Endothelial cell of umbilical vein (primary cell): ENCODE measurements around the gene NKX1-2. TPM values are rescaled to one million over a fixed set of nuclear protein-coding genes. Genes with fewer than 3 reads are reported as not detected.

Experiments
- BruUV-seq: library from RNA; stranded (reverse); fragments of 400-500 nt; replicated peaks from 2 replicates; lab custom pipeline; 2021; lab: Mats Ljungman, UMichigan
- CTCF ChIA-PET: fragments of 300-600, 350-600 bp; sonication (Branson Sonifier 250); formaldehyde crosslinking; loops from one replicate; lab custom pipeline; 2021; ENCODE audit warnings: antibody characterized with exemption, inconsistent platforms; lab: Charles Lee
- POLR2A ChIA-PET: fragments of 300-600, 350-600 bp; sonication (Branson Sonifier 250); formaldehyde crosslinking; loops from one replicate; lab custom pipeline; 2021; ENCODE audit warnings: antibody characterized with exemption, inconsistent platforms; lab: Charles Lee
- DNase-seq: peaks from one replicate; pipeline ENCODE4 v3.0.0-alpha.2; 2011; ENCODE audit warnings: low read depth, low spot score
- FAIRE-seq: peaks from 2 replicates; lab custom pipeline; 2011; peaks lifted over from hg19 to GRCh38; lab: Jason Lieb, UNC
- H2AFZ ChIP-seq: 2 replicates; pipeline ENCODE4 v1.6.0; 2012; ENCODE audit warnings: low read depth, low read length, control low read depth, inconsistent platforms
- H3K27ac ChIP-seq: 2 replicates; pipeline ENCODE4 v1.5.1; 2011; ENCODE audit warnings: low read depth, mild to moderate bottlenecking, control low read depth, low read length, moderate library complexity; ENCODE audit not compliant: insufficient read depth
- H3K27me3 ChIP-seq, 2 experiments: 2 replicates each; pipeline versions ENCODE4 v1.6.0 to v1.6.1; 2011; ENCODE audit warnings: low read length in 2 of 2, mixed read lengths in 1 of 2; ENCODE audit not compliant: control insufficient read depth in 2 of 2, insufficient read depth in 2 of 2
- H3K36me3 ChIP-seq, 2 experiments: 2 replicates in 1 of 2; 3 replicates in 1 of 2; pipeline ENCODE4 v1.5.1; 2011; ENCODE audit warnings: low read length in 2 of 2, mild to moderate bottlenecking in 1 of 2, moderate library complexity in 1 of 2; ENCODE audit not compliant: control insufficient read depth in 2 of 2, insufficient read depth in 2 of 2; ENCODE audit errors: extremely low read depth in 1 of 2
- H3K4me1 ChIP-seq: 3 replicates; pipeline ENCODE4 v1.5.1; 2011; ENCODE audit warnings: mild to moderate bottlenecking, low read length; ENCODE audit not compliant: control insufficient read depth, insufficient read depth; ENCODE audit errors: extremely low read depth
- H3K4me2 ChIP-seq: 2 replicates; pipeline ENCODE4 v1.6.1; 2011; ENCODE audit warnings: low read length, control low read depth, mixed read lengths; ENCODE audit not compliant: insufficient read depth
- H3K4me3 ChIP-seq, 3 experiments: fragments of 200-600 bp in 1 of 3; sonication (generic), shearing (Covaris generic) in 1 of 3; replicated peaks in 1 of 3; 2 replicates each; pipeline ENCODE4 v1.5.1; 2011 to 2016; ENCODE audit warnings: control low read depth in 3 of 3, low read length in 3 of 3, mild to moderate bottlenecking in 2 of 3, inconsistent platforms in 1 of 3, low read depth in 1 of 3, moderate library complexity in 1 of 3; ENCODE audit not compliant: insufficient read depth in 1 of 3
- H3K79me2 ChIP-seq: 2 replicates; pipeline ENCODE4 v1.6.0; 2012; ENCODE audit warnings: low read length, inconsistent platforms; ENCODE audit not compliant: control insufficient read depth, insufficient read depth
- H3K9ac ChIP-seq: replicated peaks from 2 replicates; pipeline ENCODE3; 2011; ENCODE audit warnings: low read length, control low read depth; ENCODE audit not compliant: insufficient read depth; ENCODE audit errors: extremely low read depth
- H3K9me1 ChIP-seq: replicated peaks from 3 replicates; pipeline ENCODE4 v1.6.0; 2011; ENCODE audit warnings: mild to moderate bottlenecking, low read length; ENCODE audit not compliant: control insufficient read depth, insufficient read depth; ENCODE audit errors: extremely low read depth
- H3K9me3 ChIP-seq: replicated peaks from 2 replicates; pipeline ENCODE4 v1.5.1; 2012; ENCODE audit warnings: low read length, inconsistent platforms; ENCODE audit not compliant: control insufficient read depth, insufficient read depth
- H4K20me1 ChIP-seq: replicated peaks from 2 replicates; pipeline ENCODE3; 2011; ENCODE audit warnings: mild to moderate bottlenecking, low read length; ENCODE audit not compliant: control insufficient read depth, insufficient read depth; ENCODE audit errors: extremely low read depth
- CTCF ChIP-seq, 2 donors: IDR thresholded peaks; 1 replicate in 1 of 2; 2 replicates in 1 of 2; pipeline ENCODE4 v1.5.1; 2011; ENCODE audit warnings: low read length in 2 of 2, mild to moderate bottlenecking in 2 of 2, moderate library complexity in 2 of 2, control low read depth in 1 of 2, inconsistent platforms in 1 of 2, low read depth in 1 of 2; ENCODE audit not compliant: insufficient read depth in 1 of 2; ENCODE audit errors: extremely low read depth in 1 of 2
- EZH2 ChIP-seq: IDR thresholded peaks from 2 replicates; pipeline ENCODE4 v1.6.1; 2012; ENCODE audit warnings: borderline replicate concordance, low read depth, mild to moderate bottlenecking, moderate library complexity, low read length, inconsistent platforms; ENCODE audit not compliant: severe bottlenecking
- FOS ChIP-seq: IDR thresholded peaks from 2 replicates; pipeline ENCODE4 v1.6.1; 2011; ENCODE audit warnings: mild to moderate bottlenecking, low read length, moderate library complexity, borderline replicate concordance; ENCODE audit not compliant: insufficient read depth
- GATA2 ChIP-seq: IDR thresholded peaks from 2 replicates; pipeline ENCODE4 v1.7.0; 2011; ENCODE audit warnings: low read depth, mild to moderate bottlenecking, moderate library complexity, mixed read lengths, low read length; ENCODE audit not compliant: insufficient read length, insufficient read depth
- JUN ChIP-seq: IDR thresholded peaks from 2 replicates; pipeline ENCODE4 v1.6.1; 2011; ENCODE audit warnings: borderline replicate concordance, low read depth; ENCODE audit not compliant: insufficient read length, insufficient read depth
- MYC ChIP-seq: IDR thresholded peaks from one replicate; pipeline ENCODE4 v1.6.1; 2011; ENCODE audit warnings: mild to moderate bottlenecking, low read depth, low read length
- POLR2A ChIP-seq: IDR thresholded peaks from 2 replicates; pipeline ENCODE4 v1.6.1; 2012; ENCODE audit warnings: low read depth, mild to moderate bottlenecking, control low read depth, low read length
- POLR2AphosphoS5 ChIP-seq: IDR thresholded peaks from 2 replicates; pipeline ENCODE4 v1.6.1; 2012; ENCODE audit warnings: low read depth, mild to moderate bottlenecking, control low read depth, low read length, moderate library complexity; ENCODE audit not compliant: insufficient read depth
- dilution Hi-C: fragments of 300-500 bp; cut with MboI; formaldehyde crosslinking; loops from one replicate; pipeline ENCODE4 v1.15.0; 2019; ENCODE audit warnings: low sequenced_read_pairs; ENCODE audit not compliant: extremely low pct_ligation_motif_present
- intact Hi-C: fragments of 100-400 bp; cut with micrococcal nuclease; formaldehyde crosslinking; loops from one replicate; pipeline ENCODE4 v1.10.0; 2022
- polyA plus RNA-seq, 4 experiments: library from polyadenylated mRNA; depleted of rRNA in 3 of 4; stranded (reverse) in 3 of 4; unstranded in 1 of 4; fragments of >200 nt; gene quantifications; 2 replicates each; pipeline versions ENCODE4 v1.2.1 to v1.2.3, GENCODE V29; 2011 to 2012; ENCODE audit warnings: missing spikeins in 1 of 4
- total RNA-seq: library from RNA; stranded (reverse); gene quantifications from 2 replicates; pipeline ENCODE4 v1.2.3, GENCODE V29; 2021
- TF ChIP-seq, protein P1 (sequence below): IDR thresholded peaks from 2 replicates; pipeline ENCODE4 v1.6.1; 2011; ENCODE audit not compliant: insufficient read depth, insufficient read length

NKX1-2 gene
- total and polyA plus RNA-seq, 2 donors (not counting 3 experiments of a cell fraction or from before 2014, with no cell fraction given), result not detected

DNA sequence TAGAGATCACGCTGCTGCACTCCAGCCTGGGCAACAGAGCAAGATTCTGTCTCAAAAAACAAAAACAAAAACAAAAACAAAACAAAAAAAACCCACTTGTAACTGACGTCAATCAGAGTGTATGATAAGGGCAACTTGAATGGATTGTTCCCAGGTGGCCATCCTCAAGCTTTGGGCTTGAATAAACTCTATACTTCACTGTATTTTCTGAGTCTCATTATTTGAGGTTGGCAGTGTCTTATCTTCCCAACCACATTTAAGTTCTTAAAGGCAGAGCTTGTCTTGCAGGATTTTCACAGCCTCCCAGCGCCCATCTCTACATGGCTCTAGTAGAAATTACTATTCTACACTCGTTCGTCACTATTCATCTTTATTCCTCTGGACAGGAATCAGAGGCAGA, 26.0 kb downstream of the NKX1-2 start:
- no peak overlapping the region for H3K4me3 ChIP-seq
- no TSS peak for BruUV-seq
- dilution Hi-C loops, result no loop called here
- H3K9me3 ChIP-seq, result no peaks in the 10 kb centered on the region
- no peaks in the 10 kb centered on the region for H3K79me2 ChIP-seq
- no peak overlapping the region for H3K27ac ChIP-seq
- no peak overlapping the region for H3K4me2 ChIP-seq
- H3K4me1 ChIP-seq, result peaks cover 2% of the 10 kb centered on the region
- ChIA-PET POLR2A (no interaction called here), CTCF (interaction anchor here (1.6 kb wide), 1 partner anchor 20 kb away, joined by 5 read pairs; no protein-coding TSS in a partner anchor)
- intact Hi-C loops, result no loop called here
- TF ChIP-seq POLR2AphosphoS5 (no peak), JUN (no peak), FOS (no peak), EZH2 (no peak), POLR2A (no peak), GATA2 (no peak), MYC (no peak), CTCF (IDR thresholded peaks at IDR 0.05; ENCODE audit: extremely low read depth in 1 of 2, insufficient read depth in 1 of 2, low read depth in 1 of 2, low read length in 2 of 2) (no peak)
- TF ChIP-seq, protein P1, sequence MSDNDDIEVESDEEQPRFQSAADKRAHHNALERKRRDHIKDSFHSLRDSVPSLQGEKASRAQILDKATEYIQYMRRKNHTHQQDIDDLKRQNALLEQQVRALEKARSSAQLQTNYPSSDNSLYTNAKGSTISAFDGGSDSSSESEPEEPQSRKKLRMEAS, result no peak
- H3K27me3 ChIP-seq, result peaks cover 6 to 7% of the 10 kb centered on the region in 2 experiments
- no peak for FAIRE-seq
- no peak overlapping the region for H3K9ac ChIP-seq
- H4K20me1 ChIP-seq, result no peaks in the 10 kb centered on the region
- no peaks in the 10 kb centered on the region for H3K9me1 ChIP-seq
- no peaks in the 10 kb centered on the region for H3K36me3 ChIP-seq
- no peak for DNase-seq
- H2AFZ ChIP-seq, result no peak overlapping the region
